Fibroblast of villous mesenchyme (primary cell): Measurements from ENCODE around the gene RALBP1. TPM values are rescaled to one million over a fixed set of nuclear protein-coding genes. Genes with fewer than 3 reads are reported as not detected.

Experiments
- DNase-seq: peaks from one replicate; pipeline ENCODE4 v3.0.0-alpha.2; 2010; ENCODE audit warnings: low read depth
- H3K4me3 ChIP-seq: 2 replicates; pipeline ENCODE4 v1.5.1; 2011; ENCODE audit warnings: low read depth, mild to moderate bottlenecking, low read length
- total RNA-seq: library from RNA; depleted of rRNA; stranded (reverse); fragments of >200 nt; gene quantifications from 2 replicates; pipeline ENCODE4 v1.2.3, GENCODE V29; 2012
- TF ChIP-seq, protein P1 (sequence below): IDR thresholded peaks from 2 replicates; pipeline ENCODE4 v1.5.1; 2012; ENCODE audit warnings: low read depth, mild to moderate bottlenecking, low read length; ENCODE audit not compliant: insufficient read depth

Gene RALBP1
- total RNA-seq, 1 donor: 76.4 TPM

DNA sequence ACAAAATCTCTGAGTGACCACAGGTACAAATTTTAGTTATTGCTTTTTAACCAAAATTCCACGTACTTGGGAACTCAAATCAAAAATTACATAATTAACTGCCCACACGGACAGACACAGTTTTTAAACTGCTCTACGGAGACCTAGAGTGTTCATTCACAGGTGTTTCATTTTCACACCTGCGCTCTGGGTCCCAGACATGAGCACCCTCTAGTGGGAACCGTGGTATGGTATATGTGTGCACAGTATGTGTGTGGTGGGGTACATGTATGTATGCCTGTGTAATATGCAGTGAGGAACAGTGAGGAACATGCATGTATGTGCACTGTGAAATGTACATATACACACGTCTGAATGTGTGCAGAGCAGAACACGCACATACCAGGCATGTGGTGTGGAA is 74.1 kb downstream of the RALBP1 start:
- H3K4me3 ChIP-seq: no peak overlapping the region
- DNase-seq: no peak
- TF ChIP-seq, protein P1, sequence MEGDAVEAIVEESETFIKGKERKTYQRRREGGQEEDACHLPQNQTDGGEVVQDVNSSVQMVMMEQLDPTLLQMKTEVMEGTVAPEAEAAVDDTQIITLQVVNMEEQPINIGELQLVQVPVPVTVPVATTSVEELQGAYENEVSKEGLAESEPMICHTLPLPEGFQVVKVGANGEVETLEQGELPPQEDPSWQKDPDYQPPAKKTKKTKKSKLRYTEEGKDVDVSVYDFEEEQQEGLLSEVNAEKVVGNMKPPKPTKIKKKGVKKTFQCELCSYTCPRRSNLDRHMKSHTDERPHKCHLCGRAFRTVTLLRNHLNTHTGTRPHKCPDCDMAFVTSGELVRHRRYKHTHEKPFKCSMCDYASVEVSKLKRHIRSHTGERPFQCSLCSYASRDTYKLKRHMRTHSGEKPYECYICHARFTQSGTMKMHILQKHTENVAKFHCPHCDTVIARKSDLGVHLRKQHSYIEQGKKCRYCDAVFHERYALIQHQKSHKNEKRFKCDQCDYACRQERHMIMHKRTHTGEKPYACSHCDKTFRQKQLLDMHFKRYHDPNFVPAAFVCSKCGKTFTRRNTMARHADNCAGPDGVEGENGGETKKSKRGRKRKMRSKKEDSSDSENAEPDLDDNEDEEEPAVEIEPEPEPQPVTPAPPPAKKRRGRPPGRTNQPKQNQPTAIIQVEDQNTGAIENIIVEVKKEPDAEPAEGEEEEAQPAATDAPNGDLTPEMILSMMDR: no peak

GRCh38 chr18:9550429-9550828 is 75.1 kb downstream of the RALBP1 start:
- H3K4me3 ChIP-seq: no peak overlapping the region
- no peak for DNase-seq
- TF ChIP-seq, protein P1: no peak

DNA sequence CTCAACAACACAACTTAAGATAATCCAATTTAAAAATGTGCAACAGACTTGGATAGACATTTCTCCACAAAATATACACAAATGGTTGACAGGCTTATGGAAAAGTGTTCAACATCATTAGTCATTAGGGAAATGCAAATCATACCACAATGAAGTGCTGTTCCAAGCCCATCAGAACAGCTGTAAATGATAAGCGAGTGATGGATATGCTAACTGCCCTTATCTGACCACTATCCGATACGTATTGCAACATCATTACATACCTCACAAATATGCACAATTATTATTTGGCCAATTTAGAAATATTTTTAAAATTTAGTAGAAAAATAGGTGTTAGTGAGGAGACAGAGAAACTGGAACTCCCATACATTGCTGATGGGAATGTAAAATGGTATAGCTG is 76.9 kb downstream of the RALBP1 start:
- H3K4me3 ChIP-seq: no peak overlapping the region
- DNase-seq: no peak
- TF ChIP-seq, protein P1: no peak

DNA sequence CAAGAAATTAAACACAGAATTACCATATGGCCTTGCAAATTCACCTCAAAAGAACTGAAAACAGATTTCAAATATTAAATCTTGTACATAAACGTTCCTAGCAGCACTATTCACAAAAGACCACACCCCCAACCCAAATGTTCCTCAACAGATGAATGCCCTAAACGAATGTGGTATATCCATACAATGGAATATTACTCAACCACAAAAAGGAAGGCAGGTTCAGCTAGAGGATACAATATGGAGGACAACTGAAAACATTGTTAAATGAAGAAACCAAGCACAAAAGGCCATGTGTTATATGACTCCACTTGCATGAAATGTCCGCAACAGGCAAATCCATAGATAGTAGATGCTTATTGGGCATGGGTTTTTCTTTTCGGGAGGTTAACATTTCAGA is 77.3 kb downstream of the RALBP1 start:
- TF ChIP-seq, protein P1: no peak
- DNase-seq: no peak

DNA sequence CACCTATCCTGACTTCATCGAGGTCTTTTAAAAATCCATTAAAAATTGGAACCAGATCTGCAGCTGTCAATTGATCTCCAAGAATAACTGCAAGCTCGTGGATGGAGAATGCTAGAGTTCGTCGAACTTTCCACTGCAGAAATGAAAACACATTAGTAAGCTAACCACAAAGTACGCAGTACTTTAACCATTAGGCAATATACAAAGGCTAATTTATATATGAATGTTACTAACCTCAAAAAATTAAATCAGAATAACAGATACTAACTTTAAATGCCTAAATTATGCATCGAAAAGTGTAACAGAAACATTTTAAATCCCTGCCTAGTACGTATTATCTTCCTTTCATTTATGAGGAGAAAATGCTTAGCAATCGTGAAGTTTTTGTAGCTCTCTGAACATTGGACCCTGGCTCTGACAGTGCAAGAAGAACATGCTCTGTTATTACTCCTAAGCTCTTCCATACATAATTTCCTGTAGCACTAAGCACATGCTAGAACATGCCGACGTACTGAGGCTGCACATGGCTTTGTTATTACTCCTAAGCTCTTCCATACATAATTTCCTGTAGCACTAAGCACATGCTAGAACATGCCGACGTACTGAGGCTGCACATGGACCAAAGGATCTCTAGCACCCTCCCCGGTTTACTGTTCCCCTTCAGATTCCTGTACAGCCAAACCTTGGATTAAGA is 82.1 kb downstream of the RALBP1 start:
- TF ChIP-seq, protein P1: no peak
- H3K4me3 ChIP-seq: no peak overlapping the region
- peak; percentile 21 for DNase-seq

More for the DNA sequence above, 77.3 kb downstream of the RALBP1 start:
- no peak overlapping the region for H3K4me3 ChIP-seq

DNA sequence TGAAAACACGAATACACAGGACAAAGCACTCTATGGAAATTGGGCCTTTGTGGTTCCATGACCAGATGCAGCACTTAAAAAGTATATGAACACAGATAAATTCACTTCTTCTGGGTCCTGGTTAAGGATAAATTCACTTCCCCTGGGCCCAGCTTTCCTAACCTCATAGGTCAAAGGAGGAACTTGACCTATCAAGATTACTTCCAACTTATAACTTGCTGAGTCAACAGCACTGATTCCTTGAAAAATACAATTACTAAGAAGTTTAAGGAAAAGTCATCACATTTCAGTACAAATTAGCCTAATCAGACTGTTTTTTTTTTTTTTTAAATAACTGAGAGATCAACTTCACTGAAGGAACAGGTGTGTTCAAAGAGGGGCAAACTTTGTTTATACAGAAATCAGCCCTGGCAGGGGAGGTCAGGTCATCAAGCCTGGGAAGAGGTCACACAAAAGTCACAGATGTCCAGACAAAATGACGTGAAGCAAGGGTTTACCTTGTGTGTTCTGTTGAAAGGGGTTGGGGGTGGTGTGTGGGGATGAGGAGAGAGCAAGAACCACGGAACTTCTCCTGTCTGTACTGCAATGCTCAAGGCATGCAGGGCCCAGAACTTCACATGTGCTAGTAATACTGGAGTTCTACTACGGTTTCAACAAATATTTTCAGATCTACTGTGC is 83.2 kb downstream of the RALBP1 start:
- no peak overlapping the region for H3K4me3 ChIP-seq
- TF ChIP-seq, protein P1: no peak
- DNase-seq: no peak
